Activated naive CD8-positive, alpha-beta T cell treated with anti-CD3 and anti-CD28 coated beads, Interleukin-2, amount 50 U/mL, for 24 hours (primary cell): ENCODE data around the gene PHACTR3.

Experiments
- ATAC-seq: fragments of 150-1000 bp; cut with Tn5 transposase; one replicate; pipeline ENCODE4 v1.10.0; 2021
- DNase-seq: peaks from one replicate; pipeline ENCODE4 v3.0.0; 2021
- H3K27ac Mint-ChIP-seq: one replicate; pipeline ENCODE4 v1.8.0; 2021; ENCODE audit warnings: mild to moderate bottlenecking, mixed read lengths
- H3K27me3 Mint-ChIP-seq: one replicate; pipeline ENCODE4 v1.8.0; 2021; ENCODE audit warnings: mixed read lengths
- H3K36me3 Mint-ChIP-seq: one replicate; pipeline ENCODE4 v1.8.0; 2021; ENCODE audit warnings: low read depth, mixed read lengths
- H3K4me1 Mint-ChIP-seq: one replicate; pipeline ENCODE4 v1.8.0; 2021; ENCODE audit warnings: mixed read lengths
- H3K4me3 Mint-ChIP-seq: one replicate; pipeline ENCODE4 v1.8.0; 2021; ENCODE audit warnings: mild to moderate bottlenecking, moderate library complexity, mixed read lengths
- H3K9me3 Mint-ChIP-seq: one replicate; pipeline ENCODE4 v1.8.0; 2021; ENCODE audit warnings: mixed read lengths

The PHACTR3 gene

DNA sequence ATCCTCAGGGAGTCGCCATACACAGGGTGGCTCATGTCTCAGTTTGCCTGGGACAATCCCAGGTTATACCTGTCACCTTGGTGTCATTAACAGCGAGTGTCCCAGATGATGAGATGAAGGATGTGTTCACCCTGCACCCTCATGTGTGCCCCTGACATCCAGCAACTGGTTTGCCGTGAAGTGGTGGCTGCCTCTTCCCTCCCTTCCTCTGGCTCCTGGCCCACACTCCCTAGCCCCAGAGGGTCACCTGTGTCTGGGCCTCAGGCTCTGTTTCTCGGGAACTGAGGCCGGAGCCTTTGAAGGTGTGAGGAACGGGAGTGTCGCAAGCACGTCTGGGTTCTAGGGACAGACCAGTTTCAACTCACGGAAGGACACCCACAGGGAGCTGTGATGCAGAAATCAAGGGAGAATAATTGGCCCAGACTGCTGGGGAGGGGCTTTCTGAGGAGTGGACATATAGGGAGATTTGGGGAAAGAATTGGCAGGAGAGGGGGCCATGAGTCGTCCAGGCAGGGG is 35.8 kb upstream of the PHACTR3 start:
- DNase-seq, result no peak
- Mint-ChIP-seq H3K27ac (no peak overlapping the region), H3K9me3 (no peaks in the 10 kb centered on the region), H3K4me1 (peaks cover 2% of the 10 kb centered on the region), H3K4me3 (no peak overlapping the region), H3K36me3 (no peaks in the 10 kb centered on the region), H3K27me3 (peaks cover 13% of the 10 kb centered on the region)
- ATAC-seq, result no peak

DNA sequence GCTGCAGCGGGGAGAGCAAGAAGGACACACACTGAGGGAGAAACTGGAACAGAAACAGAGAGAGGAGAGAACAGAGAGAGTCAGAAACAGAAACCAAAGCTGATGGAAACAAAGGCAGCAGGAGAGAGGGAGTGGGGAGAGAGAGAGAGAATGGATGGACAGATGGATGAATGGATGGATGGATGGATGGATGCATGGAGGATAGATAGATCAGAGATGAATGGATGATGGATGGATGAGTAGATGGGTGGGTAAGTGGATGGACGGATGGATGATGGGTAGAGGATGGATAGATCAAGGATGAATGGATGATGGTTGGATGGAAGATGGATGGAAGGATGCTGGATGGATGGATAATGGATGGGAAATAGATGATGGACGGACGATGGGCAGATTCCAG is 35.0 kb upstream of the PHACTR3 start:
- Mint-ChIP-seq H3K4me3 (no peak overlapping the region), H3K9me3 (no peaks in the 10 kb centered on the region), H3K36me3 (no peaks in the 10 kb centered on the region), H3K27me3 (peaks cover 13% of the 10 kb centered on the region), H3K27ac (no peak overlapping the region), H3K4me1 (peaks cover 2% of the 10 kb centered on the region)
- ATAC-seq (no peak), DNase-seq (no peak)

DNA sequence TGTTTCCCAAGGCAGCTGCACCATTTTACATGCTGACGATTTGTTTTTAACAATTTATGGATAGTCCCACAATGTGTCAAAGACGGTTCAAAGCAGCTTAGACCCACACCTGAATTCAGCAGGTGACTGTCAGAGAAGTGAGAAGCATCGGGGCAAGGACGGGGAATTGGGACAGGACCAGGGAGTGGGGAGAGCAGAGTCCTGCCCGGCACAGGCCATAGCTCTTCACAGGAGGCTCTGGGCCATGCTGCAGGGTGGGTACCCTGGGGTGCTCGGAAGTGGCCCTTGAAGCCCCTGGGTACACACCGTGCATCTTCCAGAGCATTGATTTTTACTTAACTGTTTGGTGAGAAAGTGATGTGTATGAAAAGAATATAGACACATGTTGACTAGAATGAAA is 33.2 kb upstream of the PHACTR3 start:
- Mint-ChIP-seq H3K4me1 (peaks cover 2% of the 10 kb centered on the region), H3K27ac (no peak overlapping the region), H3K9me3 (no peaks in the 10 kb centered on the region), H3K4me3 (no peak overlapping the region), H3K36me3 (no peaks in the 10 kb centered on the region), H3K27me3 (peaks cover 26% of the 10 kb centered on the region)
- DNase-seq (no peak), ATAC-seq (no peak)

DNA sequence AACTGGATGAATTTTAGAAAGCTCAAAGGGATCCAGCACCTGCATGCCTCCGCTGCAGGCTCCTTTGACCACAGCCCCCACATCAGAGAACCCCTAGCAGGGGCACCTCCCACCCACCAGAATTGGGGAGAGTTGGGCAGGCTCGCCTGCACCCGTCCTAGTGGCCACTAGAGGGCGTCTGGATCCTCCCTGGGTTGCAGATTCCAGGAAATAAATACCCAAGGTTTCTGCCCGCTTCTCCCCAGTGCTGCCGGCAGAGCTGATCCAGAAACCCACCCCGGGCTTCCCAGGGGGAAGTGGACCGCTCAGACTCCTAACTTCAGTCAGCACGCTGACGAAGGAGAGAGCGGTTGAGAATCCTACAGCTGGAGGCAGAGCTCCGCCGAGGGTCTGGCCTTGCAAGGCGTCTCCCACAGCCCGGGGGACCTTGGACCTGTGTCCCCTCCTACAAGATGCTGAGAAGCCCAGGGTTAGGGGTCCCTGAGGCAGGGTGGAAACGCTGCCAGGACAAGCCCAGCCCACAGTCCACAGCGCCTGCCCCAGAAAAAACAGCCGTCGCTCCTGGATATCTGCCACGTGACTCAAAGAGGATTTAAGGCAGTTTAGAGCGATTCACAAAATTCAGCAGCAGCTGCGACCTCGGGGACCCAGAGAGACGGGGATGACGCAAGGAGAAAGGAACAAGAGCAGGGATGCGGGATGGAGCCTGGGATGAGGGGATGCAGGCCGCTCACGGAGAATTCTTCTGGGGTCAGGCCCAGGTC is 32.6 kb upstream of the PHACTR3 start:
- H3K36me3 Mint-ChIP-seq, result no peaks in the 10 kb centered on the region
- H3K27ac Mint-ChIP-seq, result no peak overlapping the region
- peak overlapping the region; percentile 53 for H3K4me3 Mint-ChIP-seq
- peaks cover 2% of the 10 kb centered on the region for H3K4me1 Mint-ChIP-seq
- DNase-seq (peak; percentile 68), ATAC-seq (peak; percentile 38)
- H3K27me3 Mint-ChIP-seq, result peaks cover 32% of the 10 kb centered on the region
- H3K9me3 Mint-ChIP-seq, result no peaks in the 10 kb centered on the region

DNA sequence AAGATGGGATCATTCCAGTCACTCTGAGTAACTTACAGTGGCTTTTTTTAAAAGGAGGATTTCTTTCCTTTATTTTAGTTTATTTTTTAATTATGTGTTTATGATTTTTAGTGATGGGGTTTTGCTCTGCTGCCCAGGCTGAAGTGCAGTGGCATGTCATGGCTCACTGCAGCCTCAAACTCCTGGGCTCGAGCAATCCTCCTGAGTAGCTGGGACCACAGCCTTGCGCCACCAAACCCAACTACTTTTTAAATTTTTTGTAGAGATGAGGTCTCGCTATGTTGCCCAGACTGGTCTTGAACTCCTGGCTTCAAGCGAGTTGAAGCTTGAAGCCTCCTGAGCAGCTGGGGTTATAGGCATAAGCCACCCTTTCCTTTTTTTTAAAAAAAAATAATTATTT is 31.8 kb upstream of the PHACTR3 start:
- Mint-ChIP-seq H3K4me1 (peaks cover 2% of the 10 kb centered on the region), H3K9me3 (no peaks in the 10 kb centered on the region), H3K4me3 (no peak overlapping the region), H3K36me3 (no peaks in the 10 kb centered on the region), H3K27ac (no peak overlapping the region), H3K27me3 (peaks cover 34% of the 10 kb centered on the region)
- DNase-seq, result no peak
- ATAC-seq, result no peak

DNA sequence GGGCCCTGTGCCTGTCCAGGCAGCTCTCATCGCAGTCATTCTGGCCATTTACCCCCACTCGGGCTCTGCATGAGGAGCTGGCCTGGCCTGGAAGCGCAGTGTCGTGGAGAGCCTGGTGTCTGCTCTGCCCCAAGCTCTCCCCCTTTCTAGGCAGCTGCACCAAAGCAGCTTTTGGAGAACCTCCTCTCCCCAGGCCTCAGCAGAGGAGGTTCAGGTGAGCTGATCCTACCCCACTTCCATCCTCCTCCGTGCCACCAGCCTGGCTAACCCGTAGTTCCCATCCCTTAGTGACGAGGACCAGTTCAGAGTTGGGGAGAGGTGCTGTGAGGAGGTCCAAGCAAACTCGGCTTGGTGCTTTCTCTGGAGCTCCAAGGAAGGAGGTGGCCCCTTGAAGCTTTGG is 30.5 kb upstream of the PHACTR3 start:
- DNase-seq (no peak), ATAC-seq (no peak)
- H3K9me3 Mint-ChIP-seq, result no peaks in the 10 kb centered on the region
- H3K27me3 Mint-ChIP-seq, result peaks cover 43% of the 10 kb centered on the region
- no peaks in the 10 kb centered on the region for H3K36me3 Mint-ChIP-seq
- no peak overlapping the region for H3K27ac Mint-ChIP-seq
- H3K4me1 Mint-ChIP-seq, result peaks cover 2% of the 10 kb centered on the region
- no peak overlapping the region for H3K4me3 Mint-ChIP-seq

DNA sequence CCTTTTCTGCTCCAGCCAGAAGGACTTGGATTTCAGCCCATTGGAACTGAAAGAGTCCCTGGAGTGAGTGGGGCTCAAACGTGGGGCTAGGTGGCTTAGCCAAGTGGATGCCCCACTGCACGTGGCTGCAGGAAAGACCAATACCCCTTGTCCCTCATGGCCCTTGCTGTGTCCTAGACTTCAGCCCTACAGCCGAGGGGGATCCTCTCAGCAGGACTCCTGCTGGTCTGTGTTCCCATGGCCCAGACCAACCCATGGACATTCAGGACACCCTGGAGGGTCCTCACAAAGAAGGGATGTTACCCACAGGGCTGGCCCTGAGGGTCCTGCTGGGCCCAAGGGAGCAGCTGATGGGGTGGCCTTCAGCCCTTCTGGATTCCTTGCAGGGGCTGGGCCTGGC is 30.0 kb upstream of the PHACTR3 start:
- no peaks in the 10 kb centered on the region for H3K36me3 Mint-ChIP-seq
- ATAC-seq (no peak), DNase-seq (no peak)
- no peak overlapping the region for H3K27ac Mint-ChIP-seq
- H3K9me3 Mint-ChIP-seq, result no peaks in the 10 kb centered on the region
- H3K4me3 Mint-ChIP-seq, result no peak overlapping the region
- H3K4me1 Mint-ChIP-seq, result peaks cover 2% of the 10 kb centered on the region
- H3K27me3 Mint-ChIP-seq, result peaks cover 46% of the 10 kb centered on the region

DNA sequence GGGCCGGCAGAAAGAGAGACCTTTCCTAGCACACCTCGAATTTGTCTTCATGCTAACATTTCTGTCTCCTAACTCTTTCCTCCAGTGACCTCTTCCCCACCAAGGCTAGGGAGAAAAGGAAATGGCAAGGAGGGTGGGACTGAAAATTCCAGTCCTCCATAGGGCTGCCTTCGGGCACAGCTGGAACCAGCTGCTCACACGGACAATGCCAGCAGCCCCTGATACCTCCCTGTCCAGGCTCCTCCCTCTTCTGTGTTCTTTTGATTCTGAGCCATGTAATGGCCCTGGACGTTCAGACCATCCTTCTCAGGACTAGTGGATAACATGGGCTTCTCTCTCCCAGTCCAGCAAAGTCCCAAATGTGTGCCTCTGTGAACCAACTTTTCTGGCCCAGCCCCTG is 29.1 kb upstream of the PHACTR3 start:
- Mint-ChIP-seq H3K36me3 (no peaks in the 10 kb centered on the region), H3K4me1 (peaks cover 2% of the 10 kb centered on the region), H3K27me3 (peaks cover 52% of the 10 kb centered on the region), H3K4me3 (no peak overlapping the region), H3K27ac (no peak overlapping the region), H3K9me3 (no peaks in the 10 kb centered on the region)
- DNase-seq, result no peak
- no peak for ATAC-seq

DNA sequence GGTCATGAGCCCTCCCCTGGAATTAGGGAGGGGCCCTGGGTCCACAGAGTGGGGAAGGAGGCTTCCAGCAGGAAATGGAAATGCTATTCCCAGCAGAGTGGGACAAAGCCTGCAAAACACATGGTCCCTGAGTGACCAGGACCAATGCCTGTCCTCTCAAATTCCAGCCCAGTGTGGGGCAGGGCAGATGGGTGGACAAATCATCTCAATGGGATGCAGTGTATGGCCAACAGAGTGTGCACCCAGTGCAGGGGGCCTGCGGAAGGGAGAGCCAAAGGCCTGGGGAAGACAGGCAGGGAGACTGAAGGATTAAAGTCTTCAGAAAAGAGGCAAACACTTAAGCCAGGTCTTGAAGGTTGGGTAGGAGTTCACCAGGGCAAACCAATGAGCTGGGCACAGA is 28.7 kb upstream of the PHACTR3 start:
- ATAC-seq (no peak), DNase-seq (no peak)
- Mint-ChIP-seq H3K36me3 (no peaks in the 10 kb centered on the region), H3K9me3 (no peaks in the 10 kb centered on the region), H3K27ac (no peak overlapping the region), H3K27me3 (peaks cover 53% of the 10 kb centered on the region), H3K4me3 (no peak overlapping the region), H3K4me1 (peaks cover 2% of the 10 kb centered on the region)

DNA sequence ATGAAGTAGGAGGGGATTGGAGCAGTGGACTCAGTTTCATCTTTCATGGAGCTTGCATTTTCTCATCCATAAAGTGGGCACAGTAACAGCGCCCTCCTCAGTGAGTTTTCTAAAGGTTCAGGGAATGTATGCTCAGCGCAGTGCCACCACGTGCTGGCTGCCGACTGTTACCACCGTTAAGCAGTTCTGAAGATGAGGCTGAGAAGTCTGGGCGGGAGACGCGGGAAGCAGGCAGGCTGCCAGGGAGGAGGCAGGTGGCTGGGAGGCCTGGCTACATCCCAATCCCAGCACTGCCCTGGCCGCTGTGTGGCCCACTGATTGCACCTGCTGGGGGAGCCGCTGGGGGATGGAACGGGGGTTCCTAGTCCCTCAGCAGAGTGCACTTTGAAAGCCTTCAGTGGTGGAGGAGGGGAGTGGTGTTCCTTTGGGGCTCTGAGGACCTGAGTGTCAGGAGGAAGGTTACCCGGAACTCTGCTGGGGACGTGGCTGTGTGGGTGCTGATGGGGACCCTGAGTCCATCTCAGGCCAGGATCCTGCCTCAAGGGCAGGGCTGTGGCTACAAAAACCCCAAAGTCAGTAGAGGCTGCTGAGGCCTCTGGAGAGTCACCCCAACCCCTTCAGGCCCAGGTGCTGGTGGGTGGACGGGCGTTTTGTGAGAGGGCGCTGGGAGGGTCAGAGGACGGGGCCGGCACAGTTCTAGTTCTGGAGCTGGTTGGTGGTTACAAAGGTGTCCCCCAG is 28.0 kb upstream of the PHACTR3 start:
- peaks cover 1% of the 10 kb centered on the region for H3K4me1 Mint-ChIP-seq
- no peak for ATAC-seq
- H3K4me3 Mint-ChIP-seq, result no peak overlapping the region
- no peaks in the 10 kb centered on the region for H3K9me3 Mint-ChIP-seq
- no peak overlapping the region for H3K27ac Mint-ChIP-seq
- peaks cover 50% of the 10 kb centered on the region for H3K27me3 Mint-ChIP-seq
- no peak for DNase-seq
- H3K36me3 Mint-ChIP-seq, result no peaks in the 10 kb centered on the region

DNA sequence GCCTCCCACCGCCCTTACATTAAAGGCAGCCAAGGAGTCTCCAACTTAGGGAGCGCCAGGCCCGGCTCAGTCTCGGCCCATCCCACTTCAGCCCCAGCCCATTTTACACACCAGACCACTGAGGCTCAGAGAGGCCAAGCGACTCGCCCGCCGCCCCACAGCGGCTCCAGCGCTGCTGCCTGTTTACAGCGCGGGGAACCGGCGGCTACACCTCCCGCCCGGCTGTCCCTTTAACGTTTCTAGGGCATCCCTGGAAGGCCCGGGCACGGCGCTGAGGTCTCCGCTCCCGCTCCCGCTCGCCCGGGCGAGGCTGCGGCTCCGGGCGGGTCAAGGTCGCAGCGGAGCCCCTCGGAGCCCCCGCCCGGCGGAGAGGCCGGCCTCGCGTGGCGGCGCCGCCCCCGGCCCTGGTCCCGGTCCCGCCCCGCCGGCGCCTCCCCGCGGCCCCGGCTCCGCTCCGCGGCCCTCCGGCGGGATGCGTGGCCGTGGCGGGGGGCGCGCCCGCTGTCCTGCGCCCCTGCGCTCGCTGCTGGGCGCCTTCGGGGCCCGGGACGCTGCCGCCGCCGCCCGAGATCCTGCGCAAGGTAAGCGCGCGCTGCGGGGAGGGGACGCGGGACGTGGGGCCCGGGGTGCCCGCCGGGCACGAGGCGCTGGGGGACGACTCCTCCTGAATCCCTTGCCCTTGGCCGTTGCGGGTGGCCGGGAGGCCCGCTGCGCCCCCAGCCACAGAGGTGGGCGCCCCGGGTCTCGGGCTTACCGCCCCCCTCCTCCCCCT is 27.1 kb upstream of the PHACTR3 start:
- H3K36me3 Mint-ChIP-seq, result no peaks in the 10 kb centered on the region
- H3K4me1 Mint-ChIP-seq, result no peaks in the 10 kb centered on the region
- no peak for DNase-seq
- H3K4me3 Mint-ChIP-seq, result no peak overlapping the region
- no peak overlapping the region for H3K27ac Mint-ChIP-seq
- no peaks in the 10 kb centered on the region for H3K9me3 Mint-ChIP-seq
- no peak for ATAC-seq
- H3K27me3 Mint-ChIP-seq, result peaks cover 49% of the 10 kb centered on the region

DNA sequence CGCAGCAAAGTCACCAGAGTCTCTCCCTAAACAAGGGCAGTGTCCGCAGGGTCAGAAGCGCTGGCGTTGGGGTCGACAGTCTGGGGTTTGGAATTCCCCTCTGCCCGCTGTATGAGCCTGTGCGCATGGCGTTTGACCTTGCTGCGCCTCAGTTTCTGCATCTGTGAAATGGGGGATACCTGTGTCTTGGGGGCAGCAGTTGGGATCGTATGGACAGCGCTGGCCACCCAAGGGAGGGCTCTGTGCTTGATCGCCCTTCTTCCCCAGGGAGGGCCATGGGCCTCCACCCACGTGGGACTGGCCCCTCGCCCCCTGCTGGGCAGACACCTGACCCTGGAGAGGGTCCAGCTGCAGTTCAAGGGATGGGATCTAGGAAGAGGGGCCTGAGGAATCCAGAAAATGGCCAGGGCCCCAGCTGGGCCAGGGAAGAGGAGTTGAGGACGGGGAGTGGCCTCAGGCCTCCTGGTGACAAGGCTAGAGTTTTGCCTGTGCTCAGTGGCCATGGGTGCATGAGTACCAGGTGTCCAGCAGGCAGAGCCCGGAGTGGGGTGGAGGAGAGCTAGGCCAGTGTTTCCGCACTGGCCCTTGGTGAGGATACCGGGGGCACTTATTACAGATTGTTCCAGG is 26.4 kb upstream of the PHACTR3 start:
- H3K4me3 Mint-ChIP-seq, result no peak overlapping the region
- DNase-seq, result no peak
- no peak overlapping the region for H3K27ac Mint-ChIP-seq
- H3K4me1 Mint-ChIP-seq, result no peaks in the 10 kb centered on the region
- no peaks in the 10 kb centered on the region for H3K9me3 Mint-ChIP-seq
- peaks cover 49% of the 10 kb centered on the region for H3K27me3 Mint-ChIP-seq
- ATAC-seq, result no peak
- H3K36me3 Mint-ChIP-seq, result no peaks in the 10 kb centered on the region

DNA sequence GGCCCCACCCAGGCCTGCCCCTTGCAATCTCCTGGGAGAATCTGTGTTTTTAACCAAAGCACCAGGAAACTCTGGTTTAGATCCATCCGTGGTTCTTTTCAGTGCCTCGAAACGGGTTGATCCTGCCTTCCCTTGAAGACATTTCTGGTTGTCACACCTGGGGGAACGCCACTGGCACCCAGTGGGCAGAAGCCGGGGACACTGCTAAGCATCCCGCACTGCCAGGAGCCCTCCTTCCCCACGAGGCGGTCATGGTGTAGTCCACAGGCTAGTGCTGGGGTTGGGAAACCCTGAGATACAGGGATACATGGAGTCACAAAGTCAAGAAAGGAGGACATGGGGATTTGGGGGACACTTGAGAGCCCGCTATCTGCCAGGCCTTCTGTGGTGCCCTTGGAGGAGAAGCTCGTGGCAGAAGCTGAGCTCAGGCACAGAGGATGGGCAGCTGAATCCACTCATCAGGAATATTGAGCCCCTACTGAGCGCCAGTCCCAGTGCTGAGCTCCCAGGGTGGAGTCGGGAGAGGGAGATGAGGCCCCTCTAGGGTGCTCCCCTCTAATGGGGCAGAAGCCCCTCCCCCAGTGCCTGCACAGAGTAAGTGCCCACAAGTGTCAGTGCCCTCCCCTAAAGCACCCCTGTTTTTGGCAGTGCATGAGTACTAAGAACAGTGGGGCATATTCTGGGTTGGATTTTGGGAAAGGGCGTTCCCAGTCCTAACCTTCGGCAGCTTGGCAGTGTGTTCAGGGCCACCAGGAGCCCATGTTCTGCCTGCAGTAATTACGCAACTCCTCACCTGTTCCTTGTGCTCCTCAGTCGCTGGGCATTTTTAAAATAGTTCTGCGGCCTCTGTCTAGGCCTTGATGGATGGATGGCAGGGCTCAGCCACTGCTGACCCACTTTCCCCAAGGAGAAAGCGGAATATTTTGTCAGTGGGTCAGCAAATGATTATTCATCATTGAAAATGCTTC is 25.6 kb upstream of the PHACTR3 start:
- Mint-ChIP-seq H3K4me3 (no peak overlapping the region), H3K36me3 (no peaks in the 10 kb centered on the region), H3K4me1 (no peaks in the 10 kb centered on the region), H3K27me3 (peaks cover 49% of the 10 kb centered on the region), H3K27ac (no peak overlapping the region), H3K9me3 (no peaks in the 10 kb centered on the region)
- ATAC-seq, result no peak
- no peak for DNase-seq
